Measurements from ENCODE around the gene DYNLRB1. TPM values are rescaled to one million over a fixed set of nuclear protein-coding genes. Genes with fewer than 3 reads are reported as not detected.

The DYNLRB1 gene
- total RNA-seq, 1 donor = 57.4 TPM

- DNase-seq (ENCODE audit: low read depth) = no peak
- no peak overlapping the region for H3K4me3 ChIP-seq (ENCODE audit: low read depth, low read length)
- TF ChIP-seq CTCF (IDR thresholded peaks at IDR 0.05; ENCODE audit: insufficient read depth, low read depth, low read length) = no peak
Measured at GRCh38 chr20:34541264-34541901, 25.2 kb downstream of the DYNLRB1 start.

DNA sequence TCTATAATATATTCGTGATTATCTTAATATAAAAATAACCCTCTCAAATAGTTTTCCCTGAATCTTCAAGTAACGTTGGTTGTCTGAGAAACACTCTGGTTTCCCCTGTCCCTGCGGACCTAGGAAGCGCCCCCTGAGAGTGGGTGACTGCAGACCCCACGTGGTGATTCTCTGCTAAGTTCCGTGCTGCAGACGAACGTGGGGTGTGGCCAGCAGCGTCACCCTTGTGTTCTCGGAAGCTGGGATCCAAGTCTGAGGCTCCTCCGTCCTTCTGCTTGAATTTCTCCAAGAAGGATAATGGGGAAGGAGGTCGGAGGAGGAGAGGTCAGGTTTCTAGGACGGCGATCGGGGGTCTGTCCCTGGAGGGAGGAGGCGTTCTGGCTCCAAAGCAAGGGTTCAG lies 25.7 kb downstream of the DYNLRB1 start:
- no peak for DNase-seq (ENCODE audit: low read depth)
- no peak for TF ChIP-seq CTCF (IDR thresholded peaks at IDR 0.05; ENCODE audit: insufficient read depth, low read depth, low read length)
- H3K4me3 ChIP-seq (ENCODE audit: low read depth, low read length) = no peak overlapping the region

DNA sequence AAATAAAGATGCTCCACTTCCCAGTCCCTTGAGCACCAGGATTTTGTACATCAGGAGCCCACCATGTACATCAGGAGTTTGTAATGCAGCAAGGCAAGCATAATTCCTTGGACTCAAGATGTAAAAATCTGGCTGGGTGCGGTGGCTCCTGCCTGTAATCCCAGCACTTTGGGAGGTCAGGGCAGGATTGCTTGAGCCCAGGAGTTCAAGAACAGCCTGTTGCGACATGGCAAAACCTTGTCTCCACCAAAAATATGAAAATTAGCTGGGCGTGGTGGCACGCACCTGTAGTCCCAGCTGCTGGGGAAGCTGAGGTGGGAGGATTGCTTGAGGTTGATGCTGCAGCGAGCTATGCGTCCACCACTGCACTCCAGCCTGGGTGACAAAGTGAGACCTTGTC lies 26.2 kb downstream of the DYNLRB1 start:
- no peak for TF ChIP-seq CTCF (IDR thresholded peaks at IDR 0.05; ENCODE audit: insufficient read depth, low read depth, low read length)
- no peak overlapping the region for H3K4me3 ChIP-seq (ENCODE audit: low read depth, low read length)
- DNase-seq (ENCODE audit: low read depth) = no peak

DNA sequence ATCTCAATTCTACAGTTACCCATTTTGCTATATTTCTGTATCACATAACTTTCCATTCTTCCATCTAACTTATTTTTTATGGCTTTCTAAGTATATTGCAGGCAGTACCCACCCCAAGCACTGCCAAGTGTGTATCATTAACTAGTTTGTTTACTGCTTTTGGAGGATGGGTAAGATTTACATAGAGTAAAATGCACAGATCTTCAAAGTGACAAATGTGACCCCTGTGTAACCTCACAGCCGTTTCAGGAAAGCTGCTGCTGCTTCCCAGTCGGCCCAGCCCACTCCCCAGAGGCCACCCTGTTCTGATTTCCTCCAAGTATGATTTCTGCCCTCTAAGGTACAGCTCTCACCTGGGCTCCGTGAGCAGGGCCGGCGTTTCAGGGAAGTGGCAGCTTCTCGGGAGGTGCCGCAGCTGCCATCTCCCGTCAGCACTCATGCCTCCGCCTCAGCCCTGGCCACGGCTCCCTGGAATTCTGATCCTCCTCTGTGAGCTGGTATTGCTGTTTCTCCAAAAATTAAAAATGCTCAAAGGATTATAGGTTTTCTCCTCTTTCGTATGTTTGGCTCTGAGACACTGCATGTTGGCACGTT lies 27.3 kb downstream of the DYNLRB1 start:
- no peak overlapping the region for H3K4me3 ChIP-seq (ENCODE audit: low read depth, low read length)
- DNase-seq (ENCODE audit: low read depth) = no peak
- TF ChIP-seq CTCF (IDR thresholded peaks at IDR 0.05; ENCODE audit: insufficient read depth, low read depth, low read length) = no peak

DNA sequence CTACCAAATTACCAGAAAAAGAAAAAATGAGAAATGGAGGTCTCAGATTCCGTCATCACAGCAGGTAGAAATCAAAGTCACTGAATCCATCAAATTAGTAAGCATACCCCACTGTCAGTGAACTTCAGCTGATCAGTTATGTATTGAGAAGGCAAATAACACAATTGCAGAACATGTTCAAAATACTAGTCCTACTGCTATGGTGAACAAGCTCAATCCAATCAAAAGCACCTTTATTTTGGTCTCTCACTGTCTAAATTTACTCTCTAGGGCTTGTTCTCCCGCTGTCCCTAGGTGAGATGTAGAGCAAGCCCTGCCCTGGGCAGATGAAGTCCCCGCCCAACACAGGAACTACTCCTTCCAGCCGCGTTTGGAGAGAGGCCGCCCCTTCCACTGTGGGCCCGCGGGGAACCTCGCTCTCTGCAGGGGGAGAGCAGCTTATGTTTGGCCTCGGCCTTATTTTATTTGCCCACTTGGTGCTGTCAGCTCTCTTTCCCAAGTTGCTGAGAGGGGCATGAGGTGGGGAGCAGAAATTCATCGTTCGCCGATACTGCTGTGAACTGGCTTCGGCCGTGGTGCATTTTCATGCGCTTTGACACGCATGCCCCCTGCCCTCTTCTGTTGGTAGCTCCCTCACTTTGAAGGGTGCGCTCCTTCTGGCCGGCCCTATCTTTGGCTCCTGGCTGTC lies 28.0 kb downstream of the DYNLRB1 start:
- no peak for DNase-seq (ENCODE audit: low read depth)
- no peak for TF ChIP-seq CTCF (IDR thresholded peaks at IDR 0.05; ENCODE audit: insufficient read depth, low read depth, low read length)
- no peak overlapping the region for H3K4me3 ChIP-seq (ENCODE audit: low read depth, low read length)

GRCh38 chr20:34546751-34547181 lies 30.5 kb downstream of the DYNLRB1 start:
- no peak overlapping the region for H3K4me3 ChIP-seq (ENCODE audit: low read depth, low read length)
- no peak for TF ChIP-seq CTCF (IDR thresholded peaks at IDR 0.05; ENCODE audit: insufficient read depth, low read depth, low read length)
- DNase-seq (ENCODE audit: low read depth) = no peak
